Uterus (tissue), 4 donors: Measurements from ENCODE around the gene YJEFN3. TPM values are rescaled to one million over a fixed set of nuclear protein-coding genes. Genes with fewer than 3 reads are reported as not detected.
A peak's percentile ranks its signal among the peaks of the same experiment; 100 is the strongest.

ENCODE experiments used
- DNase-seq, 2 donors: peaks; one replicate each; pipeline ENCODE4 v3.0.0-alpha.2; 2019 to 2020
- H3K27ac ChIP-seq, 2 donors: fragments of 200-600 bp; sonication (generic); 1 replicate in 1 of 2; 2 replicates in 1 of 2; pipeline ENCODE4 v1.5.1; 2016 to 2018
- H3K27me3 ChIP-seq, 2 donors: fragments of 200-600 bp; sonication (generic); one replicate each; pipeline ENCODE4 v1.5.1; 2018 to 2019; ENCODE audit warnings: control low read depth in 1 of 2
- H3K36me3 ChIP-seq, 2 donors: fragments of 200-600 bp; sonication (generic); one replicate each; pipeline ENCODE4 v1.5.1; 2019; ENCODE audit warnings: control low read depth in 1 of 2
- H3K4me1 ChIP-seq, 2 donors: fragments of 200-600 bp; sonication (generic); one replicate each; pipeline ENCODE4 v1.5.1; 2018 to 2019; ENCODE audit warnings: control low read depth in 1 of 2
- H3K4me3 ChIP-seq, 2 donors: fragments of 200-600 bp; sonication (generic); 1 replicate in 1 of 2; 2 replicates in 1 of 2; pipeline ENCODE4 v1.5.1; 2018 to 2019; ENCODE audit warnings: mild to moderate bottlenecking in 1 of 2
- H3K9me3 ChIP-seq, 2 donors: fragments of 200-600 bp; sonication (generic); one replicate each; pipeline ENCODE4 v1.5.1; 2019; ENCODE audit warnings: control low read depth in 1 of 2
- POLR2A ChIP-seq, 2 donors: fragments of 450-650 bp; IDR thresholded peaks; one replicate each; pipeline ENCODE4 v1.6.1; 2016; ENCODE audit warnings: antibody characterized with exemption in 2 of 2, mild to moderate bottlenecking in 1 of 2, moderate library complexity in 1 of 2
- intact Hi-C: fragments of 100-400 bp; cut with DNase I; formaldehyde crosslinking; loops from one replicate; pipeline ENCODE4 v1.15.1; 2023; ENCODE audit warnings: low total_unique reads
- total RNA-seq, 4 donors: library from RNA; depleted of rRNA in 3 of 4; stranded (reverse); fragments of >200 nt in 3 of 4; gene quantifications; one replicate each; pipeline versions ENCODE4 v1.1.0 to v1.2.4, GENCODE V29; 2014 to 2023
- TF ChIP-seq, protein P1 (sequence below), 4 experiments: fragments of 200-600 bp in 2 of 4; fragments of 450-650 bp in 2 of 4; sonication (generic) in 2 of 4; IDR thresholded peaks; one replicate each; pipeline ENCODE4 v1.5.1; 2016 to 2019; ENCODE audit warnings: antibody characterized with exemption in 4 of 4, mild to moderate bottlenecking in 2 of 4, moderate library complexity in 1 of 4
- donor health status: DM: yes; HTN: yes; CAD: no.

YJEFN3 gene
- total RNA-seq, 4 donors from 2014 or later = 1.5 to 6.8 (median 2.9) TPM; not detected in 1

DNA sequence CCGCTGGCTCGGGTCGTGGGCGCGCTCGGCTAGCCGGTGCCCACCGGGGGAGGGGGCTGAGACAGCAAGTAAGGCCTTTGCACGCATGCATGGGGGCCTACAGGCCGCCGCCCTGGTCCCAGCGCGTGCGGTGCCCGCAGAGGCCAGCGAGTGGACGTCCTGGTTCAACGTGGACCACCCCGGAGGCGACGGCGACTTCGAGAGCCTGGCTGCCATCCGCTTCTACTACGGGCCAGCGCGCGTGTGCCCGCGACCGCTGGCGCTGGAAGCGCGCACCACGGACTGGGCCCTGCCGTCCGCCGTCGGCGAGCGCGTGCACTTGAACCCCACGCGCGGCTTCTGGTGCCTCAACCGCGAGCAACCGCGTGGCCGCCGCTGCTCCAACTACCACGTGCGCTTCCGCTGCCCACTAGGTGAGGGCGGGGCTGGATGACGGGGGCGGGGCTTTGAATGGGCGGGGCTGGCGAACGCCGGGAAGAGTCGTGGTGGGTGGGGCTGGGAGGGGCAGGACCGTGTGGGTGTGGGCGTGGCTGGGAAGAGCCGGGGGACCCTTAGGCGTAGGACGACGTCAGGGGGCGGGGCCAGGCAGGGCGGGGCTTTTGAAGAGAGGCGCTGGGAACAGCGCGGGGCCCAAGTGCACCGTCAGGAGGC lies 11.5 kb downstream of the YJEFN3 start:
- H3K36me3 ChIP-seq = no peaks in the 10 kb centered on the region
- intact Hi-C loops = no loop called here
- peak; percentile 33 for DNase-seq
- H3K4me1 ChIP-seq = peaks cover 0 to 17% of the 10 kb centered on the region in 2 donors
- TF ChIP-seq POLR2A (IDR thresholded peaks at IDR 0.05) = no peak
- TF ChIP-seq, protein P1, sequence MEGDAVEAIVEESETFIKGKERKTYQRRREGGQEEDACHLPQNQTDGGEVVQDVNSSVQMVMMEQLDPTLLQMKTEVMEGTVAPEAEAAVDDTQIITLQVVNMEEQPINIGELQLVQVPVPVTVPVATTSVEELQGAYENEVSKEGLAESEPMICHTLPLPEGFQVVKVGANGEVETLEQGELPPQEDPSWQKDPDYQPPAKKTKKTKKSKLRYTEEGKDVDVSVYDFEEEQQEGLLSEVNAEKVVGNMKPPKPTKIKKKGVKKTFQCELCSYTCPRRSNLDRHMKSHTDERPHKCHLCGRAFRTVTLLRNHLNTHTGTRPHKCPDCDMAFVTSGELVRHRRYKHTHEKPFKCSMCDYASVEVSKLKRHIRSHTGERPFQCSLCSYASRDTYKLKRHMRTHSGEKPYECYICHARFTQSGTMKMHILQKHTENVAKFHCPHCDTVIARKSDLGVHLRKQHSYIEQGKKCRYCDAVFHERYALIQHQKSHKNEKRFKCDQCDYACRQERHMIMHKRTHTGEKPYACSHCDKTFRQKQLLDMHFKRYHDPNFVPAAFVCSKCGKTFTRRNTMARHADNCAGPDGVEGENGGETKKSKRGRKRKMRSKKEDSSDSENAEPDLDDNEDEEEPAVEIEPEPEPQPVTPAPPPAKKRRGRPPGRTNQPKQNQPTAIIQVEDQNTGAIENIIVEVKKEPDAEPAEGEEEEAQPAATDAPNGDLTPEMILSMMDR (IDR thresholded peaks at IDR 0.05) = no peak
- H3K27ac ChIP-seq = no peak overlapping the region
- peaks cover 19 to 25% of the 10 kb centered on the region in 2 donors for H3K27me3 ChIP-seq
- H3K4me3 ChIP-seq = no peak overlapping the region
- H3K9me3 ChIP-seq = no peaks in the 10 kb centered on the region

DNA sequence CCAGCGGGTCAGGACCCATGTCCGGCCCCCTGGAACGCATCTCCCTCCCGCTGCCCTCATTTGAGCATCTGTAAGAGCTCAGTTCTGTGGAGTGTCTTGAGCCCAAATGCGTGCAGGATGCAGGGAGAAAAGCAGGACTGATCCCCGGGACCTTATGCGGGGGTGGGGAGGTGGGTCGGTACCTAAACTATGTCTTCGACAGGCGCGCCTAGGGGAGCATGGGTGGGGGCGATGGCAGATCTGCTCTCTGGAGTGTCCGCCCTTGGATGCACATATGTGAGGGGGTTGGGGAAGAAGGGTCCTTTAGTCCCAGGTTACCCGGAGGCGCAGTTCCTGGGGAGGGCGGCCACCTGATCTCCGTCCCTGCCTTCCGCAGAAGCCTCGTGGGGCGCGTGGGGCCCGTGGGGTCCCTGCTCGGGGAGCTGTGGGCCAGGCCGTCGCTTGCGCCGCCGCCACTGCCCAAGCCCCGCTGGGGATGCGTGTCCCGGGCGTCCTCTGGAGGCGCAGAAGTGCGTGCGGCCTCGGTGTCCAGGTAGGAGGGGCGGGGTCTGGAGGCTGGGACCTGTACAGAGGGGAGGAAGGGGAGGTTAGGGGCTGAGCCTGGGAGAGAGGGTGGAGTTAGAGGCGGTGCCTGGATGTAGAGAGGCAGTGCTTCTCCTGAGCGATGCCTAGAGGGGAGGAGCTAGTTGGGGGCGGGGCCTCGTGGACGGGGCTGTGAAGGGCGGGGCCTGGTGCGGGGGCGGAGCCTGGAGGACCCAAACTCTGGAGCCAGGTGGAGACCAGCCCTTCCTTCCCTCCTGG lies 12.2 kb downstream of the YJEFN3 start:
- Histone ChIP-seq H3K4me3 (no peak overlapping the region), H3K27me3 (peaks cover 19 to 25% of the 10 kb centered on the region in 2 donors)
- TF ChIP-seq POLR2A (IDR thresholded peaks at IDR 0.05) = no peak
- TF ChIP-seq, protein P1 (IDR thresholded peaks at IDR 0.05) = no peak

DNA sequence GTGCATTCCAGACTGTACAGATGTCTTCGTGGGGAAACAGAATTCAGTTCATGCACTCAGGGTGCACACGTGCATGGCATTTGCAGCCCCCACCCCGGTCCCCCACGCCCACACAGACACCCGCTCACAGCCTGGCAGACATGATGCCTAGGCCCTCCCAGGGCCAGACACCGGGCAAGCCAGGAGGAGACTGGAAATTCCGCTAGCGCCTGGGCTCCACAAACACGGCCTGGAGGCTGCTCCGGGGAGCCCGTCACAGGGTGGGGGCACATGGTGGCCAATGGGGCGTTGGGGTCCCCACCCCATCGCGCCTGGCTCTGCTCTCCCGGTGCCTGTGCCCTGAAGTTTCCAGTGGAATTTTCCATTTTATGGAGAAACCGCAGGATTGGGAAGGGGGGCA lies 12.9 kb downstream of the YJEFN3 start:
- H3K27me3 ChIP-seq = peaks cover 19 to 25% of the 10 kb centered on the region in 2 donors
- DNase-seq = no peak
- TF ChIP-seq POLR2A (IDR thresholded peaks at IDR 0.05) = no peak
- TF ChIP-seq, protein P1 (IDR thresholded peaks at IDR 0.05) = no peak
- H3K9me3 ChIP-seq = no peaks in the 10 kb centered on the region
- H3K4me3 ChIP-seq = no peak overlapping the region
- intact Hi-C loops = no loop called here
- H3K27ac ChIP-seq = no peak overlapping the region
- peaks cover 0 to 17% of the 10 kb centered on the region in 2 donors for H3K4me1 ChIP-seq
- no peaks in the 10 kb centered on the region for H3K36me3 ChIP-seq

More for the DNA sequence above, 12.2 kb downstream of the YJEFN3 start:
- DNase-seq = no peak
- peaks cover 0 to 17% of the 10 kb centered on the region in 2 donors for H3K4me1 ChIP-seq
- intact Hi-C loops = no loop called here
- no peaks in the 10 kb centered on the region for H3K9me3 ChIP-seq
- H3K36me3 ChIP-seq = no peaks in the 10 kb centered on the region
- no peak overlapping the region for H3K27ac ChIP-seq

DNA sequence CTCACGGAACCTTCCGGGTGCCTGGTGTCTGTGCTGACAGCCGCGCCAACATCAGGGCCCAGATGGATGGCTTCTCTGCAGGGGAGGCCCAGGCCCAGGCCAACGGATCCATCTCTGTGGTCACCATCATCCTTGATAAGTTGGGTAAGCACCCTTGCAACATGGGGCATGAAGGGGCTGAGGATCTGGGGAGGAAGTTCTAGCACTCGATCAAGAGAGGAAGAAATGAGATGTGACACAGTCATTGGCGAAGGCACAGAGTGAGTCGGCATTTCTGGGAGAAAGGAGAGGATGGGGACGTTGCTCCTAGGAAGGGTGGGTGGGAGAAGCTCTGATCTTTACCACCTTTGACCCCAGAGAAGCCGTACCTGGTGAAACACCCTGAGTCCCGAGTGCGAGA lies 13.8 kb downstream of the YJEFN3 start:
- TF ChIP-seq POLR2A (IDR thresholded peaks at IDR 0.05) = no peak
- TF ChIP-seq, protein P1 (IDR thresholded peaks at IDR 0.05) = no peak
- no peak overlapping the region for H3K27ac ChIP-seq
- no peak for DNase-seq
- intact Hi-C loops = no loop called here
- H3K4me3 ChIP-seq = no peak overlapping the region
- H3K4me1 ChIP-seq = peaks cover 0 to 17% of the 10 kb centered on the region in 2 donors
- H3K27me3 ChIP-seq = peaks cover 19 to 25% of the 10 kb centered on the region in 2 donors
- no peaks in the 10 kb centered on the region for H3K9me3 ChIP-seq
- H3K36me3 ChIP-seq = no peaks in the 10 kb centered on the region

DNA sequence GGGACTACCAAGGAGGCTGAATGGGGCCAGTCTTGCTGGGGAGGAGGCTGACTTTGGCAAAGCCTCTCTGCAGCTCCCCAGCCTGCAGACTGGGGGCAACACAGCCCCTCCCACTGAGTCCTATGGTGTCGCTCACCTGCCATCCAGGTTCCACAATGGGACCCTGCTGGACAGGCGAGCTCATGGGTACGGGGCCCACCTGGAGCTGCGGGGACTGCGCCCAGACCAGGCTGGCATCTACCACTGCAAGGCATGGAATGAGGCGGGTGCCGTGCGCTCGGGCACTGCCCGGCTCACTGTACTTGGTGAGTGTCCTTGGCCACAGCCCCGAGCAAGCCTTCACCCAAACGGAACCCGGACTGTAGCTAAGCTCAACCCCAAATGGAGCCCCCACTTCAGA lies 14.4 kb downstream of the YJEFN3 start:
- peaks cover 19 to 22% of the 10 kb centered on the region in 2 donors for H3K27me3 ChIP-seq
- DNase-seq = no peak

More for the DNA sequence above, 14.4 kb downstream of the YJEFN3 start:
- H3K27ac ChIP-seq = no peak overlapping the region
- H3K4me1 ChIP-seq = peaks cover 0 to 16% of the 10 kb centered on the region in 2 donors
- no peak overlapping the region for H3K4me3 ChIP-seq
- intact Hi-C loops = no loop called here
- TF ChIP-seq, protein P1 (IDR thresholded peaks at IDR 0.05) = no peak
- no peaks in the 10 kb centered on the region for H3K36me3 ChIP-seq
- H3K9me3 ChIP-seq = no peaks in the 10 kb centered on the region
